GM23248 (cell line): ENCODE data around the gene GRIN1. TPM values are rescaled to one million over a fixed set of nuclear protein-coding genes. Genes with fewer than 3 reads are reported as not detected.
"Not testable (repeated sequence)": the region's sequence is repeated elsewhere in the genome, so short reads cannot be mapped to it uniquely, and the experiment has no call there.

Experiments
- DNase-seq: peaks from one replicate; pipeline ENCODE4 v3.0.0-alpha.2; 2015
- H2AFZ ChIP-seq: fragments of 200-600 bp; sonication (generic); 2 replicates; pipeline ENCODE4 v1.6.1; 2016; ENCODE audit warnings: antibody characterized with exemption
- H3F3A ChIP-seq: fragments of 200-600 bp; sonication (generic); 2 replicates; pipeline ENCODE4 v1.6.1; 2016; ENCODE audit warnings: mild to moderate bottlenecking, antibody characterized with exemption, mixed run types; ENCODE audit not compliant: insufficient read depth
- H3K27ac ChIP-seq: fragments of 200-600 bp; sonication (generic); 2 replicates; pipeline ENCODE4 v1.5.1; 2016; ENCODE audit warnings: mild to moderate bottlenecking
- H3K27me3 ChIP-seq: fragments of 200-600 bp; sonication (generic); replicated peaks from 2 replicates; pipeline ENCODE4 v1.6.1; 2016; ENCODE audit warnings: mild to moderate bottlenecking; ENCODE audit not compliant: insufficient read depth
- H3K36me3 ChIP-seq: fragments of 200-600 bp; sonication (generic); 2 replicates; pipeline ENCODE4 v1.6.1; 2016; ENCODE audit warnings: low read depth, mild to moderate bottlenecking
- H3K4me1 ChIP-seq: fragments of 200-600 bp; sonication (generic); 2 replicates; pipeline ENCODE4 v1.6.1; 2016; ENCODE audit warnings: mild to moderate bottlenecking; ENCODE audit not compliant: insufficient read depth
- H3K4me2 ChIP-seq: fragments of 200-600 bp; sonication (generic); one replicate; pipeline ENCODE4 v1.6.1; 2016; ENCODE audit warnings: mild to moderate bottlenecking; ENCODE audit not compliant: unreplicated experiment
- H3K4me3 ChIP-seq: fragments of 200-600 bp; sonication (generic); 2 replicates; pipeline ENCODE4 v1.5.1; 2016; ENCODE audit warnings: mild to moderate bottlenecking
- H3K79me2 ChIP-seq: fragments of 200-600 bp; sonication (generic); 2 replicates; pipeline ENCODE4 v1.6.1; 2016; ENCODE audit warnings: mild to moderate bottlenecking; ENCODE audit not compliant: insufficient read depth
- H3K9ac ChIP-seq: fragments of 200-600 bp; sonication (generic); 2 replicates; pipeline ENCODE4 v1.6.1; 2016; ENCODE audit warnings: mild to moderate bottlenecking
- H3K9me2 ChIP-seq: fragments of 200-600 bp; sonication (generic); 2 replicates; pipeline ENCODE4 v1.6.1; 2016; ENCODE audit warnings: mixed run types, mild to moderate bottlenecking, moderate library complexity; ENCODE audit not compliant: insufficient read depth
- H3K9me3 ChIP-seq: fragments of 200-600 bp; sonication (generic); one replicate; pipeline ENCODE4 v1.6.1; 2017; ENCODE audit warnings: low read depth
- H4K20me1 ChIP-seq: fragments of 200-600 bp; sonication (generic); 2 replicates; pipeline ENCODE4 v1.6.0; 2016; ENCODE audit not compliant: insufficient read depth
- EZH2 ChIP-seq: fragments of 200-600 bp; sonication (generic); IDR thresholded peaks from 2 replicates; pipeline ENCODE4 v1.6.1; 2018; ENCODE audit warnings: antibody characterized with exemption, mild to moderate bottlenecking; ENCODE audit not compliant: insufficient read depth, poor library complexity, severe bottlenecking
- EZH2phosphoT487 ChIP-seq: fragments of 200-600 bp; sonication (generic); IDR thresholded peaks from 2 replicates; pipeline ENCODE4 v1.6.1; 2018; ENCODE audit warnings: antibody characterized with exemption, moderate library complexity, mild to moderate bottlenecking, low read depth; ENCODE audit not compliant: insufficient read depth
- WGBS, 2 experiments: methylation state at CpG; one replicate each; pipeline ENCODE4 v1.1.6; 2015 to 2017; ENCODE audit warnings: low lambda C conversion rate in 2 of 2, low coverage in 1 of 2; ENCODE audit errors: missing lambda C conversion rate in 2 of 2; 5-methylcytosine and 5-hydroxymethylcytosine counted together
- in situ Hi-C: fragments of 300-500 bp; cut with MboI; formaldehyde crosslinking; loops from 2 replicates; pipeline ENCODE4 v1.15.0; 2020
- polyA plus RNA-seq: library from polyadenylated mRNA; unstranded; fragments of >200 nt; fragmentation: Nextera tagmentation; extraction: Ambion mirVana; gene quantifications from 2 replicates; pipeline ENCODE4 v1.2.1, GENCODE V29; 2016
- total RNA-seq: library from RNA; depleted of rRNA; stranded (reverse); fragments of >200 nt; shearing (Covaris generic); gene quantifications from 2 replicates; pipeline ENCODE4 v1.2.3, GENCODE V29; 2014

GRIN1 gene
- total and polyA plus RNA-seq, 2 experiments from 2014 or later = 0.76 TPM; not detected in 1

- WGBS, 2 experiments = 79 to 83% methylated on average over 5 of the region's 5 CpGs
- no peak for DNase-seq
- in situ Hi-C loops = loop anchor here (10.0 to 25.0 kb wide), 2 partner anchors 91 to 289 kb away; partner anchors contain the start of genes EXD3 and NOXA1
- Histone ChIP-seq H3K27me3 (no peaks in the 10 kb centered on the region), H4K20me1 (no peaks in the 10 kb centered on the region), H3K36me3 (no peaks in the 10 kb centered on the region), H3K9ac (no peak overlapping the region), H3F3A (peaks cover 8% of the 10 kb centered on the region), H3K9me2 (no peaks in the 10 kb centered on the region), H3K79me2 (peaks cover 43% of the 10 kb centered on the region), H3K27ac (no peak overlapping the region), H3K4me3 (no peak overlapping the region), H3K9me3 (no peaks in the 10 kb centered on the region), H3K4me1 (peaks cover 18% of the 10 kb centered on the region; the same call in 1 of the 2 replicates), H3K4me2 (no peak overlapping the region), H2AFZ (no peak overlapping the region)
- TF ChIP-seq EZH2 (no peak), EZH2phosphoT487 (no peak)
Observed at GRCh38 chr9:137123468-137123837, 15.5 kb upstream of the GRIN1 start.

DNA sequence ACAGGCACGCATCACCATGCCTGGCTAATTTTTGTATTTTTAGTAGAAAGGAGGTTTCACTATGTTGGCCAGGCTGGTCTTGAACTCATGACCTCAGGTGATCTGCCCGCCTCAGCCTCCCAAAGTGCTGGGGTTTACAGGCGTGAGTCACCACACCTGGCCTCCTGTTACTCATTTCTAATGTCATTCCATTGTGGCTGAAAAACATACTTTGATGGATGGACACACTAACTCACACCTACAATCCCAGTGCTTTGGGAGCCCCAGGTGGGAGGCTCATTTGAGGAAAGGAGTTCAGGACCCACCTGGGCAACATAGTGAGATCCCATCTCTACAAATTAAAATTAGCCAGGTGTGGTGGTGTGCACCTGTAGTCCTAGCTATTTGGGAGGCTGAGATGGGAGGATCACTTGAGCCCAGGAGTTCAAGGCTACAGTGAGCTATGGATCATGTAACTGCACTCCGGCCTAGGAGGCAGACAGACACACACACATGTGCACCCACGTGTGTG lies 14.9 kb upstream of the GRIN1 start:
- H3F3A ChIP-seq, DNase-seq, H3K4me2 ChIP-seq, H2AFZ ChIP-seq, H3K9ac ChIP-seq, H3K27ac ChIP-seq, H3K36me3 ChIP-seq, H3K9me3 ChIP-seq, H3K27me3 ChIP-seq, H3K4me3 ChIP-seq, H4K20me1 ChIP-seq, H3K9me2 ChIP-seq: not testable (repeated sequence)
- peaks cover 22% of the 10 kb centered on the region; the same call in 1 of the 2 replicates for H3K4me1 ChIP-seq
- peaks cover 49% of the 10 kb centered on the region for H3K79me2 ChIP-seq
- WGBS, 2 experiments = 74 to 76% methylated on average over 5 of the region's 5 CpGs
- in situ Hi-C loops = loop anchor here (10.0 to 25.0 kb wide), 2 partner anchors 91 to 288 kb away; partner anchors contain the start of genes EXD3 and NOXA1

DNA sequence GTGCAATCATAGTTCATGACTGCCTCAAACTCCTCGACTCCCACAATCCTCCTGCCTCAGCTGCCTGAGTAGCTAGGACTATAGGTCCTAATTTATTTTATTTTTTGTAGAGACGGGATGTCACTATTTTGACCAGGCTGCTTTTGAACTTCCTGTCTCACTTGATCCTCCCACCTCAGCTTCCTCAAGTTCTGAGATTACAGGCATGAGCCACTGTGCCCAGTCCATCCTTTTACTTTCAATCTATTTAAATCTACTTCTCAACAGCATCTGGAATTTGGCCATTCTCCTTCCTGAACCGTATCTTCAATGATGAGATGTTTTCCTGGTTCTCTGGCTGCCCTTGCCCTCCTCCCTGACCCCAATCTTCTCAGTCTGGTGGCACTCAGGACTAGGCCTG lies 12.2 kb upstream of the GRIN1 start:
- H3K36me3 ChIP-seq = no peaks in the 10 kb centered on the region
- peak overlapping the region; percentile 44; the same call in 1 of the 2 replicates for H3K9ac ChIP-seq
- H3K27ac ChIP-seq = no peak overlapping the region
- peaks cover 8% of the 10 kb centered on the region for H3F3A ChIP-seq
- no peaks in the 10 kb centered on the region for H3K9me2 ChIP-seq
- WGBS, 2 experiments = 52% methylated on average over 3 of the region's 3 CpGs
- no peaks in the 10 kb centered on the region for H4K20me1 ChIP-seq
- no peaks in the 10 kb centered on the region for H3K9me3 ChIP-seq
- H3K4me2 ChIP-seq = no peak overlapping the region
- peaks cover 54% of the 10 kb centered on the region for H3K79me2 ChIP-seq
- no peak for DNase-seq
- no peak overlapping the region for H2AFZ ChIP-seq
- H3K27me3 ChIP-seq = no peaks in the 10 kb centered on the region
- TF ChIP-seq EZH2 (no peak), EZH2phosphoT487 (no peak)
- in situ Hi-C loops = loop anchor here (10.0 kb wide), 1 partner anchor 88 kb away; a partner anchor contains a TSS
- no peak overlapping the region for H3K4me3 ChIP-seq
- peaks cover 22% of the 10 kb centered on the region; the same call in 1 of the 2 replicates for H3K4me1 ChIP-seq

GRCh38 chr9:137127301-137128157 lies 11.4 kb upstream of the GRIN1 start:
- no peak overlapping the region for H2AFZ ChIP-seq
- H3F3A ChIP-seq = peaks cover 2% of the 10 kb centered on the region; the same call in 1 of the 2 replicates
- TF ChIP-seq EZH2phosphoT487 (no peak), EZH2 (no peak)
- H3K4me1 ChIP-seq = peaks cover 22% of the 10 kb centered on the region; the same call in 1 of the 2 replicates
- no peaks in the 10 kb centered on the region for H3K9me2 ChIP-seq
- H3K4me2 ChIP-seq = peak overlapping the region; percentile 77
- H3K9ac ChIP-seq = peak overlapping the region; percentile 44
- no peaks in the 10 kb centered on the region for H3K9me3 ChIP-seq
- no peaks in the 10 kb centered on the region for H3K36me3 ChIP-seq
- 55 to 61% methylated on average over 24 of the region's 24 CpGs for WGBS, 2 experiments
- H3K27me3 ChIP-seq = no peaks in the 10 kb centered on the region
- peaks cover 54% of the 10 kb centered on the region for H3K79me2 ChIP-seq
- in situ Hi-C loops = loop anchor here (10.0 kb wide), 1 partner anchor 87 kb away; a partner anchor contains a TSS
- peak; percentile 41 for DNase-seq
- H3K4me3 ChIP-seq = peak overlapping the region; percentile 55
- no peak overlapping the region for H3K27ac ChIP-seq
- no peaks in the 10 kb centered on the region for H4K20me1 ChIP-seq
